Measurements from ENCODE around the gene ERAS.

The ERAS gene, protein sequence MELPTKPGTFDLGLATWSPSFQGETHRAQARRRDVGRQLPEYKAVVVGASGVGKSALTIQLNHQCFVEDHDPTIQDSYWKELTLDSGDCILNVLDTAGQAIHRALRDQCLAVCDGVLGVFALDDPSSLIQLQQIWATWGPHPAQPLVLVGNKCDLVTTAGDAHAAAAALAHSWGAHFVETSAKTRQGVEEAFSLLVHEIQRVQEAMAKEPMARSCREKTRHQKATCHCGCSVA

DNA sequence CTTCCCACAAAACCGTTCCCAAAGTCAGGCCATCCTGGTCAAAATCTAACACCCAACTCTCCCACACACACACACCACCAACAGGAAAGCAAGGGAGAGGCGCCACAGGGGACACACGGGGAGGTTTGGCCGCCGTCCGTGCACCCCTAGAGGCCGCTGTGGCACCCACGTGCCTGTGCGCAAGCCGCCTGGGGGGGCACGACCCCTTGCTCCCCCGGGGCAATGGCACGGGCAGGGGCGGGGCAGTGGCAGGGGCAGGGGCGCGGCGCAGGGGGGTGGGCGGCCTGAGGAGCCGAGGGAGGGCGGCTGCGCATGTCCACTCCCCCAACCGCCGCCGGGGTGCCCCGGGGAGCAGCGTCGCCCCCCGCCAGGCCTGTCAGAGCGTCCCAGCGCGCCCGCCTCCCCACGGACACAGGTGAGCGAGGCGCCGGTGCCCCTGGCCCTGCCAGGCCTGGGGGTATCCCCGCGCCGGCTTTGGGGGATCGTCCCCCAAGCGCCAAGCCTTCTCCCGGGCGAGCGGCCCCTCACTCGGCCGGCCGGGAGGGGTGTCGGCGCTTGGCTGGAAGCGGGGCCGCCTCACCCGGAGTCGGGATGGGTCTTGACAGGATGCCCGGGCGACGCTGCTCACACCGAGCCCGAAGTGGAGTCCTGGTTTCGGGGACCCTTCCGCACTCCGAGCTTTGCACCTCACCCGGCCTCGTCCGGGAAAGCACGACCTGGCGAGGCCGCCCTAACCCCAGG, at the start of gene ERAS:
Gene ERAS, plus strand, starts transcription at position 379 of the 741 bp plus-strand sequence. CDS start 2,611 bp downstream, outside the sequence.
- no peak for DNase-seq

DNA sequence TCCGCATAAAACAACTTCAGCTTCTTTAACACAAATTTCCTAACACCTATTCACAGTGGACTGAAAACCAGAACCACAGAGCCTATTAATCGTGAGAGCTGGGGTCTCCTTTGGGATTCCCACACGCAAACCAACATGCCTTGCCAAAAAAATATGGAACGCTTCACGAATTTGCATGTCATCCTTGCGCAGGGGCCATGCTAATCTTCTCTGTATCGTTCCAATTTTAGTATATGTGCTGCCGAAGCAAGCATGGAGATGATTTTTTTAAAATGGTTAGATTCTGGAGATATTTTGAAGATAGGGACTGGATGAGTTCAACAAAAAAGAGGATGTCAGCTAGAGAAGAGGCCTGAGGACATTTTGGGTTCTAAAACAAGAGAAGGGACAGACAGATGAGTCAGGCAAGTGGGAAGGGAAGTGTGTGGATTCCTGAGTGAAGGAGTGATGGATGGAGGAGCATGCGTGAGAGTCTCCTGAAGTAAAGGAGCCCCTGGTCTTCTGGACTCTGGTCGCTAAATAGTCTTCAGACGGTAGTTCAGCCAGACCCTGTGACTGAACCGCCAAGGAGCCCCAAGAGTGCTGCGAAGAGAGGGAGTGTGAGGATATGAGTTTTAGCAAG, 49.4 kb upstream of the ERAS start:
- no peak for DNase-seq

DNA sequence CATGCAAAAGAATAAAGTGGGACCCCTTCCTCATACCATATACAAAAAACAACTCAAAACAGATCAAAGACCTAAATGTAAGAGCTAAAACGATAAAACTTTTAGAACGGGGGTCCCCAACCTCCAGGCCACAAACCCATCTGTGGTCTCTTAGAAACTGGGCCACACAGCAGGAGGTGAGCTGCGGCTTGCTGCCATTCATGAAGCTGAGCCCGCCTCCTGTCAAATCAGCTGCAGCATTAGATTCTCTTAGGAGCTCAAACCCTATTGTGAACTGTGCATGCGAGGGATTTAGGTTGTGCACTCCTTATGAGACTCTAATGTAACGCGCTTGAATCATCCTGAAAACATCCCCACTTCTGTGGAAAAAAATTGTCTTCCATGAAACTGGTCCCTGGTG, 46.9 kb upstream of the ERAS start:
- no peak for DNase-seq

DNA sequence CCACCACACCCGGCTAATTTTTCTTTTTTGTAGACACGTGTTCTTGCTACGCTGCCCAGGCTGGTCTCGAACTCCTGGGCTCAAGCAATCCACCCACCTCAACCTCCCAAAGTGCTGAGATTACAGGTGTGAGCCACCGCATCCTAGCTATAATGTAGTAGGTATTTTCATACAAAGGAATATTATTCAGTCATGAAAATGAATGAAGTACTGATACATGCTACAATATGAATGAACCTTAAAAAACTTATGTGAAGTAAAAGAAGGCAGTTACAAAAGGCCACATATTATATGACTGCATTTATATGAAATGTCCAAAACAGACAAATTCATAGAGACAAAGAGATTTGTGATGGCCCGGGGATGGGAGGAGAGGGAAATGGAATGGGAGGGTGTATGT, 44.6 kb upstream of the ERAS start:
- DNase-seq = no peak

DNA sequence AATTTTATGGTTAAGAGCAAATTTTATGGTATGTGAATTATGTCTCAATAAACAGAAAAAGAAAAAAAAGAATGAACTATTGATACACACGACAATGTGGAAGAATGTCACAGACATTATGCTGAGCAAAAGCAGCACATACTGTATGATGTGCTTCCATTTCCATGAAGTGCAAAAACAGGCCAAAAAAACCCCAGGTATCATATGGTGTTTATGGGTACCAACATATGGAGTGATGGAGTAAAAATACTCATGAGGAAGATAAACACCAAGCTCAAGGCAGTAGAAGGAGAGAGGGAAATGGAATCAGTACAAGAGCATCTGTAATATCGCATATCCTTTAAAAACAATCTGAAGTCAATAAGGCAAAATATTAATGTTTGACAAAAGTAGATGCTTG, 44.1 kb upstream of the ERAS start:
- no peak for DNase-seq

DNA sequence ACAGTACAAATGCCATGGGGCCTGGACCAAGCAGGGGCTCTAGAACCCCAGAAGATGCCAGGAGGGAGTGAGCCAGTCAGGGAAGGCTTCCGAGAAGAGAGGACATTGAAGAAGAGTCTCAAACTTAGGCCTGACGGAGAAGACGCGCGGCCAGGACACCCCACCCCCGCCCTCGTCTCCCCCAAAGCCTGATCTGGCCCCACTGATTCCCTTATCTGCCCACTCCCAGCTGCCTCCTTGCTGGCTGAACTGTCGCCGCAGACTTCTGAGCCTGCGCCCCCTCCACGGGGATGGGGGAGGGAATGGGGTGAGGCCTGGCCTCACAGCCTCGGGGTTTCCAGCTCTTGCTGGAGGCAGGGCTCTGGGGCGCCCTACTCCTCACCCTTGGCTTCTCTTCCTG, 43.5 kb upstream of the ERAS start:
- no peak for DNase-seq

DNA sequence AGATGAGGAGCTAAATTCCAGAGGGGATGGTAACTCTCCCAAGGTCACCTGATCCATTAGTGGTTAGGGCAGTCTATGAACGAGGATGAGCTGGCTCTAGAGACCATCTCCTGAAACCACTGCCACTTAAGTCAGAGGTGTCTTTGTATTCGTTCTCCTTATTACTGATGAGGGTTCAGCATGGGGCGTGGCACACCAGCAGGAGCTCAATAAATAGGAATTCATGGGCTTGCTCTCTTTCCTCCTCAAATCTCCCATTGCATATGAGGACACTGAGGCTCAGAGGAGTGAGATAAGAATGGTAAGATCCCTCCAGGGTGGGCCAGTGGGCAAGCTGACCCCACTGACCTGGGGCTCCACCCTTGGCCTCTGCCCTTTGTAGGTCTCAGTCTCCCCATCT, 41.6 kb upstream of the ERAS start:
- DNase-seq = no peak

DNA sequence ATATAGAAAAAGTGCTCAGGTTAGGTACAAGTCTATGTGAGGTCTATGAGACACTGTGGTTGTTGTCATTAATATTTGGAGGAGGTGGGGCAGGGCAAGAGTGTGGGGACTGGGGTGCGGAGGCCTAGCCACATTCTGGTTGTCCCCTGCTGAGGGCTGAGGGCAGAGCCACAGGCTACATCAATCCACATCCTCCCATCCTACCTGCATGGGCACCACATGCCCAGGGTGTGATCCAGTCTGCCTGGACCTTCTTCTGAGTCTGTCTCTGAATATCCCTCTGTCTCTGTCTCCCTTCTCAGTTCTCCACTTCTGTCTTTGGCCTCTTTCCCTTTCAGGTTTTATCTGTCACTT, 41.1 kb upstream of the ERAS start:
- DNase-seq = no peak

DNA sequence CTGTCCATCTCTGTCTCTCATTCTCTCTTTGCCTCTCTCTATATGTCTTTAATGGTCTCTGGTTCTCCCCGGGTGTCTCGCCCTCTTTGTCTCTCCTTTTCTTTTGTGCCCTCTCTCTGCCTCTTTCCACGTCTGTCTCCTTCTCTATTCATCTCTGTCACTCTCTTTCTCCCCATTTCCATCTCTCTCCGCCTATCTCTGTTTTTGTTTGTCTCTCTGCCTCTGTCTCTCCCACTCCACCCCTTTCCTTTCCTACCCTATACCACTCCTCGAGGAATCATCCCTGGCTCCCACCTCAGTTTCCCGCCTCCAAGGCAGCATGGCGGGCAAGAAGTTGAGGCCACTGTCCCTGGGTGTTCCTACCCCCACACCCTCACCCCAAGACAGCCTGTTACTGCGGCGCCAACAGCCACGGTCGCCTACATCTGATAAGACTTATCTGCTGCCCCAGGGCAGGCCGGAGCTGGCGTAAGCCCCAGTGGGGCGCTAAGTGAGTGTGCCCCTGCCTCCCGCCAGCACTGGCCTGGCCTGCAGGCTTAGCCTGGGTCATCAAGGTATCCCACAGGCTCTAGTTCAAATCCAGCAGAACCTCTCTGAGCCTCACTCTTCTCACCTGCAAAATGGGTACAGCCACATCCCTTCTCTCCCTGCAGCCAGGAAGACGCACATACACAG, 40.6 kb upstream of the ERAS start:
- no peak for DNase-seq

DNA sequence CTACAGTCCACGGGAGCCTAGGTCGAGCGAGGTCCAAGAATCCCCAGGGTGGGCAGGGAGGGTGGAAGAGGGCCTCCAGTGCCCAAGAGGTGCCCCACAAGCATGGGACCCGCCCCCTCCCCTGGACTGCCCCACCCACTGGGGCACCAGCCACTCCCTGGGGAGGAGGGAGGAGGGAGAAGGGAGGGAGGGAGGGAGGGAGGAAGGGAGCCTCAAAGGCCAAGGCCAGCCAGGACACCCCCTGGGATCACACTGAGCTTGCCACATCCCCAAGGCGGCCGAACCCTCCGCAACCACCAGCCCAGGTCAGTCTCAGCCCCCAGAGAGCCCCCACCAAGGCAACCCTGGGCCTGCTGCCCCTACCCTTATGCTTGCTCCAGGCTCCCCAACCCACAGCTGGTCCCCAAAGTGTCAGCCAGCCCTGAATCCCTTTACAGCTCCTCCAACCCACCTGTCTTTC, 39.9 kb upstream of the ERAS start, which contains the start of gene GATA1:
Gene GATA1, plus strand, starts transcription at position 250 of the 460 bp plus-strand sequence. CDS start 4,520 bp downstream, outside the sequence.
- DNase-seq = no peak

DNA sequence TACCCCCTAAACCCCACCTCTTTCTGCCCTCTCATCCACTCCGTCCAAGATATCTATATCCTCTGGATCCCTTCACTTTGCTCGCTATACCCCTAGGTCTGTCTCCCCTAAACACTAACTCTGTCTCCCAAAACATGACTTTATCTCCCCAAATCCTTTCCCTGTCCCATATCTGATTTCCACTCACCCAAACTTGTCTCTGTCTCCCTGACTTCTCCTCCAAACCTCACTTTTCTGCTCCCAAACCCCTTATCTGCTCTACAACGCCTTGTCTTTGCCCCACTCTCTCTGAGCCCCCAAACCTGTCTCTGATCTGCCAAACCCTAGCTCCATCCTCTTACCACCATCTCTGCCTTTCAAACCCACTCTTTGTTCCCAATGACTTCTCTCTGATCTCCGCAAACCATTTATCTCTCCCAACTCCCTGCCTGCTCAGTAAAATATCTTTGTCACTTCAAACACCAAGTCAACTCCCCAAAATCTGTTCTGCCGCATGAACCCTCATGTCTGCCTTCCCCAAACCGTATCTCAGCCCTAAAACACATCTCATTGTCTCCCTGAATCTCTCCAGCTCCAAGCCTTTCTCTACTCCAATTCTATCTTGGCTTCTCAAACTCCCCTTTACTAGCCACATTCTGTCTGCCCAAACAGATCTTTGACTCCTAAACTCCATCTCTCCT, 39.3 kb upstream of the ERAS start:
- no peak for DNase-seq

DNA sequence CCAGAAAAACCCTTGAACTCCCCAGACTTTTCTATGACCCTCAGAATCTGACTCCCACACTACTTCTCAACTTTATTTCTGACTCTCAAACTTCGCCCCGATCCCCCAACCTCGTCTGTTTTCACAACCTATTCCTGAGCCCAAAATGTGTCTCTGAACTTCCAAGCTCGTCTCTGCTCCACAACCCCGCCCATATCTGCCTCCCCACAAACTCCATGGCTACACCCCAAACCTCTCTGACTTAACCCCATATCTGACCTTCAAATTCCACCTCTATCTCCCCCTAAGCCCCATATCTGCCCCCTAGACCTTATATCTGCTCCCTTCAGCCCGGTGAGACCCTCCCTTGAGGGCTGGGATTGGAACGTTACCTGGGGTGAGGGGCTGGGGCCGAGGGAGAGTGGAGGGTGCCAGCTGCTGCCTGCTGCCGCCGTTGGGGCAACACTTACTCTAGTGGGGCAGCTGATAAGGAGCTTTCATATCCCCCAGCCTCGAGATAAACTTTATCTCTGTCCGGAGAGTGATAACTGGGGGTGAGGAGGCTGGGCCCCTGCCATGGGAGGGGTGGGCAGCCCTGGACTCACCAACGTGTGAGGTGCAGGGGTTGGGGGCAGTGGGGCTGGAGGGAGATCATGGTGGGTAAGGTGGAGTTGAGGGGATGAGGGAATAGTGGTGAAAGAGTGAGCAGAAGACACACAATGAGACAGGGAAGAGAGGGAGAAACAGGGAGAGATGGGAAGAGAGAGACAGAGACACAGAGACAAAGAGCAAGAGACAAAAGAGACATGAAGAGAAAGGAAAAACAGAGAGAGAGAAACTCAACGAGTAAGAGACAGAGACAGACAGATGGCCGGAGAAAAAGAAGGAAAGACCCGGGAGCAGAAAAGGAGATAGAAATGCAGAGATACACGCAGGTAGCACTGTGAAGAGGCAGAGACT, 38.5 kb upstream of the ERAS start:
- no peak for DNase-seq

DNA sequence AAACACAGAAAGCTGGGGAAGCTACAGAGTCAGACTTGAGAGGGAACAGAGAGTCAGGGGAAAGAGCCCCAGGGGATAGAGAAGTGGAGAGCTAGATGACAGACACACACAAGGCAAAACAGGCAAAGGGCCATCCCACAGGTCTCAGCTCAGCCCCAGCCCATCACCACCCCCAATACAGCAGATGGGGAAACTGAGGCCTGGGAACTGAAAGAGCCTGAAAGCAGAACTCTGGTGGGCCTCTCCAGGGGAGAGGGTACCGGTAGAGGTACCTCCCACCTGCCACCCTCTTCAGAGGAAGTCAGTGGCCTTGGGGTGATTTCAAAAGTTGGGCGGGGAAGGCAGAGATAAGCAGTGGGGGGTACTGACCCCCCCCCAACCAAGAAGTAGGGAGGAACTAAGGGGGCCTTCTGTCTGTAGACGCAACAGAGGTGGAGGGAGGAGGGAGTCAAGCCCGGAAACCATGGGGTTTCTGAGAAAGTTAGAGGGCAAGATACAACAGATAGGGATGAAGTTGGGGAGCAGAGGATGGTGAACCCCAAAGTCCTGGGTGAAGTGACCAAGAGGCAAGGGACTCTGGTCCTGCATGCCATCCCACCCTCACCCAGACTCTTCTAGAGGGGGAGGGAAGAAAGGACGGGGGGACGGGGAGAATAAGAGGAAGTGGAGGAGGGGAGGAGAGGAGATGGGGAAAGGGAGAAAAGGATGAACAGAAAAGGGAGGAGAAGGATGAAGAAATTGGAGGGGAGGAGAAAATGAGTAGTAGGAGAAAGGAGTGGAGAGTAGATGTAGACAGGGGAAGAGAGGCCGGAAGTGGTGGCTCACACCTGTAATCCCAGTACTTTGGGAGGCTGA, 36.7 kb upstream of the ERAS start:
- DNase-seq = no peak

DNA sequence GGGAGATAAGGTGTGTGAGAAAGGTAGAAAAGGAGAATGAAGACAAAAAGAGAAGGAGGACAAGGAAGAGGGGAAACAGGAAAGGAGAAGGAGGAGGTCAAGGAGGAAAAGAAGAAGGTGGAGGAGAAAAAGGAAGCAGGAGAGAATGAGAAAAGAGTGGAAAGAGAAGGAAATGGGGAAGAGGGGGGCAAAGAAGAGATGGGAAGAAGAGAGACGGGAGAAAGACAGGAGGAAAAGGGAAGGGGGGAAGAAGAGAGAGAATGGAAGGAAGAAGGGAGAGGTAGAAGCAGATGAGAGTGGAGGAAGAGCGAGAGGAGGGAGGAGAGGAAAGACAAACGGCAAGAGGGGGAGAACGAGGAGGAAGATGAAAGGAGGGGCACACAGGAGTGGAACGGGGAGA, 35.8 kb upstream of the ERAS start:
- no peak for DNase-seq

DNA sequence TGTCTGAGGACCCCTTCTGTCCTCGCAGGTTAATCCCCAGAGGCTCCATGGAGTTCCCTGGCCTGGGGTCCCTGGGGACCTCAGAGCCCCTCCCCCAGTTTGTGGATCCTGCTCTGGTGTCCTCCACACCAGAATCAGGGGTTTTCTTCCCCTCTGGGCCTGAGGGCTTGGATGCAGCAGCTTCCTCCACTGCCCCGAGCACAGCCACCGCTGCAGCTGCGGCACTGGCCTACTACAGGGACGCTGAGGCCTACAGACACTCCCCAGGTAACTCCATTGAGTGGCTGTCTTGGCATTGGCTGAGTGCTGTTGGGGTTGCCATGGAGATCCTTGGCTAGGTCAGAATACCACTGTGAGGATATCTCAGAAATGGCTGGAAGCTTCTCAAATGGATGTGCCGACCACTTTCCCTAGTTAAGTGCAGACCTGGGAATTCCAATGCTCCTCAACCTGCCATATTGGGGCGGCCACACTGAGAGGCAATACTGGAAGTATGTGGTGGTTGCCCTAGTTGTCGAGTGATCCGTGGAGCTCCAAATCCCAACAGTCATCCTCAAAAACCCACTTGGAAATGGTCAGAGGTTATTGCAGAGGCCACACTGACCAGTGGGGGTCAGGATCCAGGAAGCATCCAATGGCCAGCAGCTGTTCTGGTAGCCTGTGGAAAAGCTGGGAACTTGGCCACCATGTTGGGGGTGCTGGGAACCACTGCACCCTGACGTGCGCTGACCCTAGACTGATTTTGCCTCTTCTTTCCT, 35.1 kb upstream of the ERAS start:
- no peak for DNase-seq

DNA sequence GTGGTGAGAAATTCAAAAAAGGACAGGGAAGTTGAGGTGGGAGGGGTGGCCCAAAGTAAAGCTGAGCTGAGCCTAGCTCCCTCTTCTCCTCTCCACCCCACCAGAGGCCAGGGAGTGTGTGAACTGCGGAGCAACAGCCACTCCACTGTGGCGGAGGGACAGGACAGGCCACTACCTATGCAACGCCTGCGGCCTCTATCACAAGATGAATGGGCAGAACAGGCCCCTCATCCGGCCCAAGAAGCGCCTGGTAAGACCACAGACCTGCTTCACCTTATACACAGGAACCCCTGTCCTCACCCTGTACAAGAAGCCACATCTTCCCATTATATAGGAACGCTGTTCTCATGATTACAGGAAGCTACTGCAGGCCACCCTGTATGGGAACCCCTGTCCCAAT, 34.1 kb upstream of the ERAS start:
- no peak for DNase-seq

DNA sequence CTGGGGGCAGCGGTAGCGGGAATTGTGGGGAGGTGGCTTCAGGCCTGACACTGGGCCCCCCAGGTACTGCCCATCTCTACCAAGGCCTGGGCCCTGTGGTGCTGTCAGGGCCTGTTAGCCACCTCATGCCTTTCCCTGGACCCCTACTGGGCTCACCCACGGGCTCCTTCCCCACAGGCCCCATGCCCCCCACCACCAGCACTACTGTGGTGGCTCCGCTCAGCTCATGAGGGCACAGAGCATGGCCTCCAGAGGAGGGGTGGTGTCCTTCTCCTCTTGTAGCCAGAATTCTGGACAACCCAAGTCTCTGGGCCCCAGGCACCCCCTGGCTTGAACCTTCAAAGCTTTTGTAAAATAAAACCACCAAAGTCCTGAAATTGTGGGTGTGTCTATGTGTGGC, 32.4 kb upstream of the ERAS start:
- DNase-seq = no peak

DNA sequence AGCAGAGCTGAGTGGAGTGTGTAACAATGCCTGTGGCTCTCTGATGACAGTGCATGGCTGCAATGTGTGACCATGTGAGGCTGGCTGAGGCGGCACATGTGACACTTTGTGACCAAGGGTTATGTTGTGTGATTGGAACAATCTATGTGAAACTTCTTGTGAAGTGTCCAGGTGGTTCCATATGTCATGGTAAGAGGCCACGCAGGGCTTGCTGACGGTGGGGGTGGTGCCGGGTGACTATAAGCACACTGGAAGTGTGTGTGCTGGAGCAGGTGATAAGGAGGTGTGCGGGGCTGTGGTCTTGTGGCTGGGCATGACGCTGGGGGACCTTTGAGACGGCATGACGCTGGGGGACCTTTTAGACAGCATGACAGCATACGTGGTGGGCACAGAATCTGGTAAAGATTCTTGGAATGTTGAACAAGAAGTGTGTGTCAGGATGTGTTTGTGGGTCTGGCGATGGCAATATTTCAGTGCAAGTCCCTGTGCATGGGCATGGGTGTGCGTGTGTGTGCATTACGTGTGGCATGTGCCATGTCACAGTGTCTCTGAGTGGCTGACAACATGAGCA, 31.9 kb upstream of the ERAS start:
- no peak for DNase-seq

DNA sequence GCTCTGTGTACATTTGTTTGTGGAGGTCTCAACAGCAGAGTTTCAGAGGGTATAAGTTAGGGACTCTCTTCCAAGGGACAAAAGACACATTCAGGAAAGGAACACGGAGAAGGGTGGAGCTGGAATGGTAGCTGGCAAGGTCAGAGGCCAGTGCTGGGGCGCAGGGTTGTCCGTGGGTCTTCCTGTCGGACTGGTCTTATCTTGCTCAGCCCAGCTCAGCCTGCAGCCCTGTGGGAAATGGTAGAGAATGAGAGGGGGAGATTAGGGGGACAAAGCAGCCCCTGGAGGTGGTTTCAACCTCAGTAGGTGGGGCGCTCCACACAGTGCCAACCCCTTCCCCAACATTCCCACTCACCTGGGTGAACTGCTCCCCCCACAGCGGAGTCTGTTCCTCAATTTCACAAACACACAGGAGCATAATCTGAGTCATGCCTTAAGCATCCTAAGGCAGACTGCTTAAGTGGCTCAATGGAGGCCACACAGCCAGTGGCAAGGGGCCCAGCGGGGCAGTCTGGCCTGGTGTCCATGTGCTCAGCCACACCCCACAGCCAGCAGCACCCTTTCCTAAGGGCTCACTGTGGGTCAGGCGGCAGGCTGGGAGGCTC, 31.3 kb upstream of the ERAS start:
- DNase-seq = no peak
